DMS53 (cell line): ENCODE results near the gene PRAMEF2.
"Not testable (repeated sequence)": the region's sequence is repeated elsewhere in the genome, so short reads cannot be mapped to it uniquely, and the experiment has no call there.

Experiments
- DNase-seq: peaks from one replicate; lab custom pipeline; 2025; lab: John Stamatoyannopoulos, UW

The PRAMEF2 gene, protein sequence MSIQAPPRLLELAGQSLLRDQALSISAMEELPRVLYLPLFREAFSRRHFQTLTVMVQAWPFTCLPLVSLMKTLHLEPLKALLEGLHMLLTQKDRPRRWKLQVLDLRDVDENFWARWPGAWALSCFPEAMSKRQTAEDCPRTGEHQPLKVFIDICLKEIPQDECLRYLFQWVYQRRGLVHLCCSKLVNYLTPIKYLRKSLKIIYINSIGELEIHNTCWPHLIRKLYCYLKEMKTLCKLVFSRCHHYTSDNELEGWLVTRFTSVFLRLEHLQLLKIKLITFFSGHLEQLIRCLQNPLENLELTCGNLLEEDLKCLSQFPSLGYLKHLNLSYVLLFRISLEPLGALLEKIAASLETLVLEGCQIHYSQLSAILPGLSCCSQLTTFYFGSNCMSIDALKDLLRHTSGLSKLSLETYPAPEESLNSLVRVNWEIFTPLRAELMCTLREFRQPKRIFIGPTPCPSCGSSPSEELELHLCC

GRCh38 chr1:12856786-12857185 lies at the start of gene PRAMEF2:
Gene PRAMEF2 (plus strand): TSS chr1:12857086. CDS start chr1:12859010, 1,924 bp downstream.
- not testable (repeated sequence) for DNase-seq

GRCh38 chr1:12809933-12810332 lies 47.0 kb upstream of the PRAMEF2 start:
- no peak for DNase-seq

DNA sequence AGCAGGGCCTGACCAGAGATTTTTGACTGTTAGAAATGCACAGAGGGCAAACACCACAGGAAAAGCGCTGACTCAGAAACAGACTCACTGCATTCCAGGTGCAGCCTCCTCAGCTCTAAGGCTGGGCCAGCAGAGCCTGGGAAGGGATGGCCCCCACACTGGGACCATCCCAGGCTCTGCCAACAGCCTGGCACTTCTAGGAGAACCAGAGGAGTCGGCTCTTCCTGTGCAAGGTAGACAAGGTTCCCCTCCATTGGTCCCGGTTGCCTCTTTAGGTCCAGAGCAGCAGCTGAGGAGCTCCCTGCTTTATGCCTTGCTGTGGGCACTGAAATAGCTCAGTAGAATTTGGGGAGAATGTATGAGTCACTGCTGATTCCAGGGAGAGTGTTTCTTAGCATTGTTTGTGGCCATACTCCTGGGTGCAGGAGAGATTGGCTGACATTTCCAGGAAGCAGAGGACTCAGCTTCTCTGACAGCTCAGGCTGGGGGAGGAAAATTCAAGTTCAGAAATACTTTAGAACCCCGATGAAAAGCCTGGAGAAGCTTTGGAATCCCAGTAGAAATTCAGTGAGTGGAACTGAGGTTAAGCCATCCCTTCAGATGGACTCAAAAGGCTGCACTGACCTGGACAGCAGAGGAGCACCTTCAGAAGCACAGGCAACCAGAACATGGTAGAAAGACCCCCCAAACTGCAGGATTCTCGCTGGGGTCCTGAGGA lies 46.0 kb upstream of the PRAMEF2 start:
- DNase-seq, result no peak

DNA sequence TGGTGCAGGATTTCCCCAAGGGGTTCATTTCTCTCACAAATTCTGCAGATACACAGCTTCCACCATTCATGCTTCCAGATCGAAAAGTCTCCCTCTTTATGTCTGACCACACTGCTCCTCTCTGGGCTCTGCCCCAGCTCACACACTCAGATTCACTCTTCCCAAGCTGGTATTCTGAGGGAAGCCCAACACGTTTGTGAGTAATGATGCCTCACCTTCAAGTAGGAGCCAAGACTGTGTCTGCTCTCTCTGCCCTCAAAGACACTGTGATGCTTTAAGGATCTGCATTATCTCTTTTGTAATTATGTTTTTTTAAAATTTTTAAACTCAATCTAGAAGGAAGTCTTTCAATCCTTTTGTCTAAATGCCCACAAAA lies 45.5 kb upstream of the PRAMEF2 start:
- DNase-seq, result no peak

DNA sequence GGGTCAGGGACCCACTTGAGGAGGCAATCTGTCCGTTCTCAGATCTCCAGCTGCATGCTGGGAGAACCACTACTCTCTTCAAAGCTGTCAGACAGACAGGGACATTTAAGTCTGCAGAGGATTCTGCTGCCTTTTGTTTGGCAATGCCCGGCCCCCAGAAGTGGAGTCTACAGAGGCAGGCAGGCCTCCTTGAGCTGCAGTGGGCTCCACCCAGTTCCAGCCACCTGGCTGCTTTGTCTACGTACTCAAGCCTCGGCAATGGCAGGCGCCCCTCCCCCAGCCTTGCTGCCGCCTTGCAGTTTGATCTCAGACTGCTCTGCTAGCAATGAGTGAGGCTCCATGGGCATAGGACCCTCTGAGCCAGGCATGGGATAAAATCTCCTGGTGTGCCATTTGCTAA lies 37.8 kb upstream of the PRAMEF2 start:
- not testable (repeated sequence) for DNase-seq

DNA sequence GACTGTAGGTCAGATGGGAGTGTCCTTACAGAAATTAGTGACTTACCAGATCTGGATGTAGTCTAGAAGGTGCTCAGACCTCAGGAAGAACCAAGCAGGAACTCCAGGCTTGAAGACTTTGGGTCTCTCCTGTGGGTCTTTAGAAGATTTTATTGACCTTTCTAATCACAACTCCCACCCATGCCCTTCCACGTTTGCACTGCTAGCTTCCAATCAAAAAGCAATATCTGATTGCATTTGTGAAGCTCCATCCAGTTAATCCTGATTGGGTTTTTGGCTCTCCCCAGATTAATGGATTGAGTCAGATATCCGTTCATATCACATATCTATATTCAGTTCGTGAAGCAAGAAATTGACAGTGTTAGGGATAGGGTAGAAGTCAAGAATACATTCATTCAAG lies 25.6 kb upstream of the PRAMEF2 start, which contains the start of gene PRAMEF11:
PRAMEF11 (minus strand) TSS at position 101 of the 400 bp plus-strand sequence. CDS start 2,621 bp downstream, outside the sequence.
- not testable (repeated sequence) for DNase-seq

GRCh38 chr1:12833251-12833650 lies 23.6 kb upstream of the PRAMEF2 start:
- DNase-seq, result not testable (repeated sequence)

DNA sequence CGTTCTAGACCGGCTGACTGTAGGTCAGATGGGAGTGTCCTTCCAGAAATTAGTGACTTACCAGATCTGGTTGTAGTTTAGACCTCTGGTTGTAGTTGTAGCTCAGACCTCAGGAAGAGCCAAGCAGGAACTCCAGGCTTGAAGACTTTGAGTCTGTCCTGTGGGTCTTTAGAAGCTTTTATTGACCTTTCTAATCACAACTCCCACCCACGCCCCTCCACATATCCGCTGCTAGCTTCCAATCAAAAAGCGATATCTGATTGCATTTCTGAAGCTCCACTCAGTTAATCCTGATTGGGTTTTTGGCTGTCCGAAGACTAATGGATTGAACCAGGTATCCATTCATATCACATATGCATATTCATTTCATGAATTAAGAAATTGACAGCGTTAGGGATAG lies 8.3 kb upstream of the PRAMEF2 start, which contains the start of gene HNRNPCL1:
HNRNPCL1 (minus strand) TSS at position 101 of the 400 bp plus-strand sequence. CDS start 431 bp downstream, outside the sequence.
- DNase-seq, result not testable (repeated sequence)

DNA sequence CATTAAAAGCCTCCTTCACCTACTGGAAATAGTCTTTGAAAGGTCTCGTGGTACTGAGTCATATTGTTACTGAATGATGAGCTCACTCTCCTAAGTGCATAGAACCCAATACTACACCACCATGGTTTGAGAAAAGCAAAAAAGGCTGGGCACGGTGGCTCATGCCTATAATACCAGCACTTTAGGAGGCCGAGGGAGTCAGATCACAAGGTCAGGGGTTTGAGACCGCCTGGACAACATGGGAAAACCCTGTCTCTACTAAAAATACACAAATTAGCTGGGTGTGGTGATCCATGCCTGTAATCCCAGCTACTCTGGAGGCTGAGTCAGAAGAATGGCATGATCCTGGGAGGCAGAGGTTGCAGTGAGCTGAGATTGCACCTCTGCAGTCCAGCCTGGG lies 5.1 kb upstream of the PRAMEF2 start:
- DNase-seq, result no peak

DNA sequence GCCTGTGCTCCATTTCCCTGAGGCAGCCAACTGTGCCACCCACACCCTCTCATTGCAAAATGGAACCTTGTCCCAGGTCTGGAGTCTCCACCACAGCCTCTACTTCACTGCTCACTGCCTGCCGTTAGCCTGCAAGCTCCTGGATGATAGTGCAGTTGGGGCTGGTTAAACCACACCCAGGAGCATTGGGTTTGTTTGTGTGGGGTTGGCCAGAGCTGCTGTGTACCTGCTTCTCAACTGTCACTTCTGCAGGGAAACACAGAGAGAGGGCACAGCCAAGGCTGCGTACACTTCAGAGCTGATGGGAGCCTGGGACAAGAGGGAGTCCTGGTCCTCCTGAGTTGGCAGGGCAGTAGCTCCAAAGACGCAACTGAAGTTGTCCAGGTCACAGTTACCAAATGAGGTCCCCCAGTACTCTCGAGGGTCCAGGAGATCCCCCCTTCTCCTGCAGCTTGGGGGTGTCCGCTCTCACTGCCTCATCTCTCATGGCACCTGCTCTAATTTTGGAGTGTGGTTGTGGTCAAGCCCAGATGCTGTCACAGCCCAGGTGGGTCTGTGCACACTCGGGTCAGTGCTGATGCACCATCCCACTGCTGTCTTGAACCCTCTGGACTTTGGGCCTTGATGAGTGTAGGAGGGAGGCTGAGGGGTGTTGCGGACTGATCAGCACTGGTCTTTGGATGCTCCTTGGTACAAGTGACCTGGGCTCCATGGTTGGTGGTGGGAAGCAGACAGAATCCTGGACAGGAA lies 6.4 kb downstream of the PRAMEF2 start:
- DNase-seq, result not testable (repeated sequence)

DNA sequence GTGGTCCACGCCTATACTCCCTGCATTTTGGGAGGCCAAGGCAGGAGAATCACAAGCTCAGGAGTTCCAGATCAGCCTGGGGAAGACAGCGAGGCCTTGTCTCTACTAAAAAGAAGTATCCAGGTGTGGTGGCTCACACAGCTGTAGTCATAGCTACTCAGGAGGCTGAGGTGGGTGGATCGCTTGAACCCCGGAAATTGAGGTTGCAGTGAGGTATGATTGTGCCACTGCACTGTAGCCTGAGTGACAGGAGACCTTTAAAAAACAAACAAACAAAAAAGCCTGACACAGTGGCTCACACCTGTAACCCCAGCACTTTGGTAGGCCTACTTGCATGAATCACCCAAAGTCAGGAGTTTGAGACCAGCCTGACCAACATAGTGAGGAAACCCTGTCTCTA lies 21.6 kb downstream of the PRAMEF2 start:
- DNase-seq, result not testable (repeated sequence)

- not testable (repeated sequence) for DNase-seq
These were observed 29.2 kb downstream of the PRAMEF2 start, which contains the start of gene PRAMEF4 for GRCh38 chr1:12886101-12886500. Gene PRAMEF4 (minus strand): TSS chr1:12886201. CDS start chr1:12883394, 2,807 bp downstream.

- DNase-seq, result not testable (repeated sequence)
These were observed 41.3 kb downstream of the PRAMEF2 start, which contains the start of gene PRAMEF10 for GRCh38 chr1:12898170-12898569. Gene PRAMEF10 (minus strand): TSS chr1:12898270. CDS start chr1:12895847, 2,423 bp downstream.

DNA sequence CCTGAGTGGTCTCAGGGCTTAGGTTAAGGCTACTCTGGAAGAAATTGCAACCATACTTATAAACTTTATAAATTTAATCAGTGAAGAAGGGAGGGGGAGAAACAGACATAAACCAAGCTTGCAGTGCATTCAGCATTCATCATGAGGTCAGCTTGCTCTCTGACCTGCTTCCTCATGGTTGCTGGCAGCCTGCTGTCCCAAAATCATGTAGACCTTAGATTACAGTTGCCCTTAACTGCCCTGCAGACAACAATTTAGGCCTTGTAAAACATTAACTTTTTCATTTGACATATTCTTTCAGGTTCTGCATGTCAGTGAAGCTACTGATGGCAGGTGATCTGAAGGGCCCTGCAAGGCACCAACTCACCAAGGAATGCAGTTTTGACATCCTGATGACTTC lies 42.3 kb downstream of the PRAMEF2 start:
- DNase-seq, result not testable (repeated sequence)

DNA sequence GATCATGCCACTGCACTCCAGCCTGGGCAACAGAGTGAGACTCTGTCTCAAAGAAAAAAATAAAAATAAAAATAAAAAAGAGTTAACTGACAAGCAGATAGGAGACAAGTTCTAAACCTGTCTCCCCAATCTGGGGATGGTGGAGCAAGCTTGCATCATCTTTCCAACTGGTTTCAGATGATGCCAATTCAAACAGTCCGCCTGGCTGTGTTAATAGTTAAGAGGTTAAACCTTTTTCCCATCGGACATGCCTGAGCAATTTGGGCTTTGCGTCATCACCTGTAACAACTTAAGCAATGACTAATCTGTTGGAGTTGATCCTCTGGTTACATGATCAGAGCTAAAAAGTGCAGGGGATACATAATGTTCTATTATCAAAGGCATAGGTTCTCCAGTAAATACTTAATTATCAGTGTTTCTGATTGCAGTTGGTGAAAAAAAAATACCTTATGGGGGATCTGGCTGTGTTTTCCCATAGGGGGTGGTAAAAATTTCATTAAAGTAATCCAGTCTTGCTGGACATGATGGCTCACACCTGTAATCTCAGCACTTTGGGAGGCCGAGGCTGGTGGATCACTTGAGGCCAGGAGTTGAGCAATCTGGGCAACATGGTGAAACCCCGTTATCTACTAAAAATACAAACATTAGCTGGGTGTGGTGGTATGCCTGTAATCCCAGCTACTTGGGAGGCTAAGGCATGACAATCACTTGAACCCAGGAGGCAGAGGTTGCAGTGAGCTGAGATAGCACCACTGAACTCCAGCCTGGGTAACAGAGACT lies 47.1 kb downstream of the PRAMEF2 start:
- not testable (repeated sequence) for DNase-seq
